Epidermal melanocyte (primary cell): ENCODE data around the gene SELENOS.

Experiments
- DNase-seq: peaks from one replicate; pipeline ENCODE4 v3.0.0; 2011; ENCODE audit warnings: low spot score; ENCODE audit not compliant: insufficient read length

The SELENOS gene

DNA sequence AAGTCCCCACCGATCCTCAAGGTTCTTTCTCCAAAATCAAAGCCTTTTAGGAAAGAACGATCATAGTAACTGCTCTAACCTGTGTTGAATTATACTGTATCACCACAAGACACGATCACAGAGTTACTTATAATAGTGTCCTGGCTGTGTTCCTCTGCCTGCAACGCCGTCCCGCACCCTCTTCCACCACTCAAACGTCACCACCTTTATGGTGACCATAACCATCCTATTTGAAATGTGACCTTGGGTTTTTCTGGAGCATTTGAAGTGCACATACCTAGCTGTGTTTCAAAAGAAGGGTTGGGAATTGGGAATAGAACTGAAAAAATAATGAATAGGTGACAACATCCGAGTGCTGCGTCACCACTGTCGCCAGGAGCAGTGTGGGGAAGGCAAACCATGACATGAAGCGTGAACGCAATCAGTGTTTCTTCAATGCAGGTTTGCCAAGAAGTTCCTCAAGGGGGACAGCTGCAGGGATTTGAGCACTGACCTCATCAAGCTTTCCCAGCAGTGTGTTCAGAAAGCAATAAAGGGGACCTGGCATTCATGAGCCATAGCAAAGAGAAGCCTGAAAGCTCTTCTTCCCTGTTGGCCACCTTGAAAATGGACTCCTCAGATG lies 769 bp upstream of the SELENOS start:
- DNase-seq: no peak

GRCh38 chr15:101276501-101277037 lies 716 bp downstream of the SELENOS start:
- DNase-seq: no peak

GRCh38 chr15:101275018-101275417 lies 2.3 kb downstream of the SELENOS start:
- no peak for DNase-seq

DNA sequence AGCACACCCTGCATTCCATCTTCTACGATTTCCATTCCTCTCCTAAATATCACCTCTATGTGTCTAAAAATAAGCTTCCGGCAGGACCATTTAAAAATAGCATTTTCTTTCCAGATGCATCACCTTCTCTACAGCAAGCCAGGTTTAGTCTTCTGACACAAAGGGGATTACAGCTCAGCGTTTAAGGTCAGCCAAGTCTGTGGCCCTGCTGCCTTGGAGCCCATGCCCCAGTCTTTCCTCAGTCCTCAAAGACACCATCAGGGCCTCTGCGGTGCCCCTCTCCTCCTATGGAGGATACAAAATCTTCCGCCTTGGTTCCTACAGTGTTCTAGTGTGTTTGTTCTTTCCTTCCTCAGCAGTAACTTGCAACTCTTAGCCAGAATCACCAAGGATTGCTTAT lies 3.8 kb downstream of the SELENOS start:
- DNase-seq: no peak

DNA sequence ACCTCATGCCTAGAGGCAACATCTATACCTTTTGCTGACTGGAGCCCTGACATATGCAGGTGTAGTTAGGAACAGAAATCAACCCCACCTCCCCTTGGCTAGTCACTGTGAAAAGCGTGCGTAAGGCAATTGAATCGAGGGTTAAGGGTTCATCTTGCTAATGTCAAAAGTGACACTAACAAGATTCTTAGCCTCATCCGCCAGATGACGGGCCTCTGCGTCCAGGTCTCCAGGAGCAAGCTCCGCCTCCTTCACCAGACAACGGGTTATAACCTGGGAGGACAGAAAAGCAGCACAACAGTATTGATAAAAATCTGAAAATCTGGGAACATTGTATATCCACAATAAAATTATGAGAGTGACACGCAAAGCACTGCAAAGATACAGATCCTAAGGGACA lies 4.7 kb downstream of the SELENOS start:
- no peak for DNase-seq

- no peak for DNase-seq
Measured at GRCh38 chr15:101269479-101270223, 7.6 kb downstream of the SELENOS start.

GRCh38 chr15:101267320-101268104 lies 9.8 kb downstream of the SELENOS start:
- DNase-seq: no peak

GRCh38 chr15:101266787-101267186 lies 10.5 kb downstream of the SELENOS start:
- no peak for DNase-seq

- no peak for DNase-seq
Measured at GRCh38 chr15:101266034-101266433, 11.3 kb downstream of the SELENOS start.

DNA sequence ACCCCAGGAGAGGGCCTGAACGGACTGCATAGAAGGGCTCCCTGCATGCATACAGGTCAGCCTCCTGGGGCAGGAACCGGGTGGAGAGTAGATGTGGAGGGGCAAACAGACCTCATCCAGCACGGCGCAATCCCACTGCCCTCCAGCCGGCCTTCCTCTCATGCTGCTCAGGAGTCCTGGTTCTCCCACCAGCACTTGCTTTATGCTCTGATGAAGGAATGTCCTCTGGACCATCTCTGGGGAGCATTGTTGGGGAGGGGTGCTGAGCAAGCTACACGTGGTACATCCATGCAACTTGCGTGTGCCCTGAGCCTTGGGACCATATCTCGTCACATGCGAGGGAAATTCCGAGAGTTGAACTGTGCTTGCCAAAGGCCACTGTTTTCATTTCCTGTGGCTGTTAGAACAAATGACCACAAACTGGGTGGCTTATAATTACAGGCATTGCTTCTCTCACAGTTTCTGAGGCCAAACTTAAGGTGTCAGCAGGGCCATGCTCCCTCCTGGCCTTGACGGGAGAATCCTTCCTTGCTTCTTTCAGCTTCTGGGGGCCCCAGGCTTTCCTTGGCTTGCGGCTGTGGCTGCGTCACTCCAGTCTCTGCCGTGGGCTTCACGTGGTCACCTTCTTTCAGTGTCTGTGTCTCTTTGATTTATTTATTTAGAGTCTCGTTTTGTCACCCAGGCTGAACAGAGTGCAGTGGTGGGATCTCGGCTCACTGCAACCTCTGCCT lies 12.2 kb downstream of the SELENOS start:
- no peak for DNase-seq

DNA sequence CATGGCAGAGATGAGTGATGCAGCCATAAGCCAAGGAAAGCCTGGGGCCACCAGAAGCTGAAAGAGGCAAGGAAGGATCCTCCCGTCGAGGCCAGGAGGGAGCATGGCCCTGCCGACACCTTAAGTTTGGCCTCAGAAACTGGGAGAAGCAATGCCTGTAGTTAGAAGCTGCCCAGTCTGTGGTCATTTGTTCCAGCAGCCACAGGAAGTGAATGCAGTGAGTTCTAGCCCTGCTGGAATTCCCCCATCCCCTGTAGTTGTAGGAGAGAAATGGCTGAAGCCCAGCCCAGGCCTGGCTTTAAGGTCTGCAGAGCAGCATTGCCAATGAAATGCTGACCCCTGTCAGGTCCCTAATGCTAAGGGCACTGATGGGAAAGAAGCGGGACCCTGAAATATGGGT lies 13.3 kb downstream of the SELENOS start:
- no peak for DNase-seq

DNA sequence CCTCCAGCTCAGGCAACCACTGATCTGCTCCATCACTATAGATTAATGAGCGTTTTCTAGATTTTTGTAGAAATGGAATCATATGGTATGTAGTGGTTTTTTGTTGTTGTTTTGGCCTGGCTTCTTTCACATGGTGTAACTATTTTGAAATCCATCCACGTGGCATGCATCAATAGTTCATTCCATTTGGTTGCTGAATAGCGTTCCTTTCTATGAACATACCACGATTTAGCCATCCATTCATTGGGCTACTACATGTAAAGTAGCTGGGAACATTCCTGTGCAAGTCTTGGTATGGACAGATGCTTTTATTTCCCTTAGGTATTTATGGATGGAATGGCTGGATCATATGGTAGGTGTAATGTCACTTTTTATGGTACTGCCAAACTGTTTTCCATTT lies 14.7 kb downstream of the SELENOS start:
- DNase-seq: no peak

DNA sequence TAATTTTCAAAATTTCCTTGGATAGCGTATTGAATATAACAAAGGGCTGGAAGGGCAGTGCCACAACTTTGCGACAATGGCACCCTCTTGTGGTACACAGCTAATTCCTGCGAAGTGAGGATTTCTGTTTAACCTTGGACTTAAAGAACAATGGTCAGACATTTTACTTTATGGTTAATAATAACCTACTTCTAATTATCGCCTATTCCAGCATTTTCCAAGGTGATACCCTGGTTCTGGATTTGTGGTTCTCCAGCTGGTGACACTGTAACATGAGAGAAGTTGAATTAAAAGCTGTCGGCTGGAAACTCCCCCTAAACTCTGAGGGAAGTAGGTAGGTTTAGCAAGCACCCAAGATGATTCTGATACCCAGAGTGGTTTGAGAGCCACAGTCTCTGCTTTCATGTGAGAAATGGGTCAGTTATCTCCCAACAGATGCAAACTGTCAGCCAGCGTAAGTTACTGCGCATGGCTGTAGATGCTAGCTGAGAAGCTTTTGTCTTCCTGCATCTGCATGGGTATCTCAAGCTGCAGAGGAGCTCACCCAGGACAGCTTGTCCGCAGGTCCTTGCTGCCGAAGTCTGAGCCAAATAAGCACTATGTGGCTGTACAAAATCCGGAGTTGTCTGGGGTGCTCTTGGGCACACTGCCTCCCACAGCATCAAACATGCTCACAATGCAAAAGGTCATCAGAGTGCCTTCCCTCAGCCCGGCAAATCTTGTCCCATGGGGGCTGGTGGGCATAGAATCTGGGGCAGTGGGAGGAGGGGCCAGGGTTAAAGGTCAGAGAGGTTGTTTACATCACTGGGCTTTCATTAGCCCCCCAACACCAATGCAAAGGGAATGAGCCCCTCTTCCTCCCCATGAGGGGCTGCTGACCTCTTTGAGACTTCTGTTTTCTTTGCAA lies 18.8 kb downstream of the SELENOS start:
- DNase-seq: no peak

GRCh38 chr15:101256757-101257156 lies 20.5 kb downstream of the SELENOS start:
- DNase-seq: no peak

DNA sequence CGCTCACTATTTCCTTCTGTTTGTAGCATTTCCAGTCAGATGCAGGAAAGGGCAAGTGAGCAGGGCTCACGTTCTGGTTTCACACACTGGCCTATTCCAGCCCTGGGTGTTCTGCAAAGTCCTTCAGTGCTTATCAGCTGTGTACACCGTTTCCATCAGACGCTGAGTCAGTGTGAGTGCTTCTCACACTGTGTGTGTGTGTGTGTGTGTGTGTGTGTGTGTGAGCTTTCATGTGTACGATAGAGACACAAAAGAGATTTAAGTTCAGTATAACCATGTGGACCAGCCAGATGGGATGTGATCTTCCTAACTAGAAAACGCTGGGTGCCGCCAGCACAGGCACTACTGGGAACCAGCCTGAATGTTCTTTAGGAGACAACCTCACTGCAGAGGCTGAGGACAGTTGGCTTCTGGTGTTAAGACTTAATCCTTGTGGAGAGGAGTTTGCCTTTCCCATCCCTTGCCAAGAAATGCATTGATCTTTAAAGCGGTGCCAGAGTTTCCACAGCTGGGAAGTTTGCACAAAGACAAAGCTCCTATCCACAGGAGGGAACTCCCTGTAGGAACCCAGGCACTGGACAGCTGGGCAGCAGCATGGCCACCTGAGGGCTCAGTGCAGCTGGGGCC lies 21.6 kb downstream of the SELENOS start:
- no peak for DNase-seq

DNA sequence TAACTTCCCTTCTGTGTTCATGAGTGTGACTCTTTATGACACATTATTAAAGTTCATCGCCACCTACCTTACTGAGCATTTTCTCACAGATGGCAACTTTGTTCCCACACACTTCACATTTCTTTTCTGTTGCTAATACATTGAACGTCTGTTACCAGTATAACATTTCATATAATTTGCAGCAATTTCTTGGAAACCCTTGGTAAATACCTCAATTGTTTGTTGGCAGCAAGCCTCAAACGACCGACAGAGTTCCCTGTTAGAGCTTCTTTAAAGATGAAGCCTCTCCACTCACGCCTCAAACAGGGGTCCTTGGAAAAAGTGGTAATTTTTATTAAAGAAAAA lies 22.3 kb downstream of the SELENOS start:
- DNase-seq: no peak

DNA sequence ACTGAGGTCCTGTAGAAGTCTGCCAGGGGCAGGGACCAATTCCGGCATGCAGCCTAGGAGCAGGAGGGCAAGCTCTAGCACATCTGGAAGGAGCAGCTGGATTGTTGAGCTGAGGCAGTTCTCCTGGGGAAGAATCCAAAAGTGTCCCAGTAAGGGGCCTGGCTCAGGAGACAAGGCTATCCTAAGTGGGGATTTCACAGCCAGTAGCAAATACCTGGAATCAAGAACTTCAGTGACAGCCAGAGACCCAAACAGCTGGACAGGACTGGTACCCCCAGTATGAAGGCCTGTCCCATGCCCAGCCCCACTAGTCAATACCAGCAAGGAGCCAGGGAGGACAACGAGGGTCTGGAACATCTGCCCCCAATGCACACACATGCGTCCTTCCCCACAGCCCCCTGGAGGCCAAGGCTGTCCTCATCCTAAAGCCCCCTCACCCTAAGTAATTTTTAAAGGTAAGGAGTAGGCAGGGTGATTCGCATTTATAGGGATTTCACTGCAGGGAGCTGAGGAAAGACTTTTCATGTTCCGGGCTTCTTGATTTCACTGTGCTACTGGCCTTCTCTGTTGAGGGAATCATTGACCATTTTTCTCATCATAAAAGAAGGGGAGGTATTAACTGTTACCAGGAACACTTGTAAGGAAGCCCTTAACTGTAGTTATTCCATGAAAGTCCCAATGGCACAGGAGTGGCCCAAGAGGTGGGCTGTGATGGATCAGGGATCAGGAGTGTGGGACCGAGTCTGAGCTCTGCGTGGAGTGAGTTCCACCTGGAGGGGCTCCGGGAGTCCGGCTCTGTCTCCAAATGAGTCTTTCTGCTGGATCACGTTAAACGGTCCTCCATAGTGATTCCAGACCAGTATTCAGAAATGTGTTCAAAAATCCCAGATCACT lies 22.9 kb downstream of the SELENOS start:
- no peak for DNase-seq

DNA sequence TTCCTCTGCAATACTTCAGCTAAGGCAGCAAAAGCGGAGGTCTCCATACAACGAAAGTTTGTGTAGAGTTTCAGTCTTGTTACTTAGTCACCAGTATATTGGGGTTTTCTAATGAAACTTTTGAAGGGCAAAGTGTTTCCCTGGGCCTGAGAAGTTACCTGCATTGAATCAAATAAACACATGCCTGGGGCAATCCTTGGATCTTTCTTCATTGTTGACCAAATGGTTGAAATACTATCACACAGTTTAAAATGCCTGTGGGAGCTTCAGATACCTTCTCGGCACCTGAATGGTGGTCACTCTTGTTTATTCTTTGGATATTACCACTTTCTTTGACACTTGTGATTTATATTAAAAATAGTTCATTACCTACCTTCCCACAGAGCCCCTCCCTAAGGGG lies 24.4 kb downstream of the SELENOS start:
- no peak for DNase-seq
